H4 (cell line): Measurements from ENCODE around the gene PCDH15. TPM values are rescaled to one million over a fixed set of nuclear protein-coding genes. Genes with fewer than 3 reads are reported as not detected.

Experiments used
- DNase-seq: peaks from one replicate; pipeline ENCODE4 v3.0.0-alpha.2; 2015; ENCODE audit warnings: low spot score
- total RNA-seq: library from RNA; depleted of rRNA; stranded (reverse); fragments of >200 nt; shearing (Covaris generic); gene quantifications from 2 replicates; pipeline ENCODE4 v1.2.3, GENCODE V29; 2014

PCDH15 gene
- total RNA-seq, 1 experiment from 2014 or later: 0.35 TPM

- DNase-seq: no peak
Measured at GRCh38 chr10:53846809-53847208, 954.2 kb downstream of the PCDH15 start.

DNA sequence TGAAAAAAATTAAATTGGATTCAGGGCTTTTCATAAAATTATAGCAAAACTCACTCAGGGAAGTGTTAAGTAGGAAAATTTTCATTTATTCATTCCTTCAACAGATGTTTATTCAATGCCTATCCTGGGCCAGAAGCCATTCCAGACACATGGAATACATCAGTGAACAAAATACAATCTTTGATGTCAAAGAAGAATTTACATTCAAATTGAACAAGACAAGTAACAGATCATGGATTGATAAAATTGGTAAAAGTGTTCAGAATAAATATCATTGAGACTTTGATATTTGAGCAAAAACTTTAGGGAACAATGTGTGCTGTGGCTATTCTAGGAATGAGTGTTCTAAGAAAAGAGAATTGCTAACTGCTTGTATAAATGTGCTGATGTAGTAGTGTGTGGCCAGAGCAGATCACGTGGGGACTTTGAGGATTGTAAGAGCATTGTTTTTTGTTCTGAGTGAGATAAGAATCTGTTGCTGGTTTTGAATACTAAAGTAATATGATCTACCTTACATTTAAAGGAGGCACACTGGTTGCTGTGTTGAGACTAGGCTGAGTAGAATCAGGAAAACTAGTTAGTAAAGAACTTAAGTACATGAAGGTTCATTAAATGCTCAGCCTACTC lies 957.2 kb downstream of the PCDH15 start:
- DNase-seq: peak; percentile 75

GRCh38 chr10:53841483-53842145 lies 959.4 kb downstream of the PCDH15 start:
- no peak for DNase-seq

DNA sequence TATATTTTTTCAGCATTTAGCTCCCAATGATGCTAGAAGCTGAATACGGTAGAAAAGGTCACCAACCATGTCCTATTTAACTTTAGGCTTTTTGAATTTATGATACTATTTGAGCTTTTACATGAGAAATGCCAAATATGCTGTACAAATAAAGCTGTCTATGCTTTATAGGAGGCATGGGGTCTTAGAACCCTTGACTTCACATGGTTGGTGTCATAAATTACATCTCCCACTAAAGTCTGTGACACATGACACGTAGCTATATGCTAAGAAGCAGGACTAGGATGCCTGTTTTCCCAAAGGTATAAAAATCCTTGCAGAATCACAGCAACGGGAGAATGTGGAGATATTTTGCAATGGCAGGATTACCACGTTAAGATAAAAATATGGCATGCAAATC lies 960.4 kb downstream of the PCDH15 start:
- no peak for DNase-seq

DNA sequence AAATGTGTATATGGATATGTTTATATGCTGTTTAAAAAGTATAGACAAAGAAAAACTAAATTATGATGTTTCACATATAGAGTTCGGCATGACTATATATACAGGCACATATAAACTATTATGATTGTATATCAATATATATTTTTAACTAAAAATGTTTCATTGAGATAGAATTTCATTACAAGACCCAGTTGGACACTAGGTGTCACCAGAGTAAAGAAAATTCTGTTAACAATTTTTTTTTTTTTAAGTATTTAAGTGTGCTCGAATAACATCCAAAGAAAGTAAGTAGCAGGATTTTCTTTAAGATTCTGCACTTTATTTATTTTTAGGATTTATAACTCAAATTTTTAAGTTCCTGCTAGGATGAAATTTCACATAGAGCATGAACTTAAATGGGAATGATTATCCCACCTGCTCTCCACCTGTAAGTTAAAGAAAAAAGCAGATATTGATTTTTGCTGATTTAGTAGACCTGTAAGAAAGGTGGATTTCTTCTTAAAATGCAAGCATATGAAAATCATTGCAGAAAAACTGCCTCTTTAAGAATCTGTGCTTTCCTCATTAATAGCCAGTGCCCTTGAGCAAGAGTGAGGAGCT lies 961.5 kb downstream of the PCDH15 start:
- peak; percentile 13 for DNase-seq

DNA sequence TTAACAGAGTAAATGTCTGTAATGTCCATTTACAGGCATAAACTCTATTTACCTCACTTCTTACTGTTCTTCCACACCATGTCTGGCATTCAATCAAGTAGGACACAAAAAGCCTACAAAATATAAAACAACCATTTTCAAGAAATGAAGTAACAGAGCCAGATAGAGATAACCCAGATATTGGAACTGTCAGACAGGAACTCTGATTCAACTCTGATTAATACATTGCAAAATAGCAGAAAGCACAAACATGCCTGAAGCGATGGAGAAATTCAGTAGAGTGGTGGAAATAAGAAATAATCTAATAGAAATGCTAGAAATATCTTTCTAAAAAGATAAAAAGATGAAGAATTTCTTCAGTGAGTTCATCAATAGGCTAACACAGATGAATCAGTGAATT lies 964.4 kb downstream of the PCDH15 start:
- DNase-seq: no peak

GRCh38 chr10:53833908-53834307 lies 967.1 kb downstream of the PCDH15 start:
- no peak for DNase-seq

- DNase-seq: no peak
Measured at GRCh38 chr10:53827261-53827660, 973.8 kb downstream of the PCDH15 start.

DNA sequence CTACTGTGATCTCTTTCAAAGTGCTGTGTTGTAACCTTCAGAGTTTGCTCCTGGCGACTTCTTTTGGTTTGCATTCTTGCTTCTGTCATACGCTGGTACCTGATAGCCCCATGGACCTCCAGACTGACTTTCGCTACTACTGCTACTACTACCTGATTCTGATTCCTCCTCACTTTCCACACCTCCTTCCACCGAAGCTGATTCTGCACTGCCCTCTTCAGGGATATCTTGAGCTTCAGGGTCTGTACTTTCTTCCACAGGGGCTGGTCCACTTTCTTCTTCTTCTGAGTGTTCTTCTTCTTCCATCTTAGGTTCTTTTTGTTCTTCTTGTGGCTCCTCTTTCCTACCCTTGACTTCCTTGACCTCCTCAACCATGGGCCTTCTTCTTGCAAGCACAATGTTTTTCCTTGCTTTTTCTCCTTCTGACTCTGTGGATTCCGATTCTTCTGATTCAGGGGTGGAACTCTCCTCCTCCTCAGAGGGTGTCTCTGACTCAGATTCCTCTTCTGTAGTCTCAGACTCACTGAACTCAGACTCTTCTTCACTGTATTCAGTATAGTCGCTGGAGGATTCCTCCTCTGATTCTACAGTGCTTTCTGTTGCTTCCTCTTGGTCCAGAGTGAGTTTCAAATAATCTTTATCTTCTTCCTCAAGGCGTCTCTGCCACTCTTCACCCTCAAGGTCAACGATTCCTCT lies 992.2 kb downstream of the PCDH15 start:
- no peak for DNase-seq

- DNase-seq: no peak
Measured at GRCh38 chr10:53786236-53786900, 1014.7 kb downstream of the PCDH15 start.

DNA sequence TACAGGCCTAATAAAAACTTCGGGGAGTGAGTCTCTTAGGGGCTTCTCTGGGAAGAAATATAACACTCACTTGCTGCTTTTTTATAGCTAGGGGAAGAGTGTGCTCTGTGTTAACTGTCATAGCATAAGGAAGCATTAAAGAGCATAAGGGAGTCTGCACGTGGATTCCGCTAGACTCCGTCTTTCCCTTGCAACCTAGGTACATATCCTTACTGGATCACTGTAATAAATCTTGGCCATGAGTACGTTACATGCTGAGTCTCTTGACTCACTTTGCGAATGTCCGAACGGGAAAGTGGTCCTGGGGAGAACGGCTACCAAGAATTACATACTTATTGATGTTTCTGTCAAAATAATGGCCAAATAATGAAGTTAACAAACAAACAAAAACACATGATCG lies 1029.3 kb downstream of the PCDH15 start:
- DNase-seq: no peak

DNA sequence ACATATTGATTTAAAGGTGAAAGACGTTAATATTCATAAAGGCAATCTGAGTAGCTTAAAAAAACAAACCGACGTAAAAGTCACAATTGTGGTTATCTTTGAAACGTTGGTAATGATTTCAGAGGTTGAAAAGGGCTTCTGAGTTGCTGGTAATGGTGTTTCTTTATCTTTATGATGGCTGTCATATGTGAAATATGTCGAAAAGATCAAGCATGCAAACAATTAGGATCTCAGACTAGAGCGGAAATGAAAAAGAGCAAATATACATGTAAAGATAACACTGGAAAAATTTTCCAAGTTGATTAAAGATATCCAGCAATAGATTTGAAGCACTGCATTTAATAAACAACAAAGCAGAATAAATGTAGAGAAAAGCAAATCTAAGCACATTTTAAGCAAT lies 1030.1 kb downstream of the PCDH15 start:
- DNase-seq: no peak

DNA sequence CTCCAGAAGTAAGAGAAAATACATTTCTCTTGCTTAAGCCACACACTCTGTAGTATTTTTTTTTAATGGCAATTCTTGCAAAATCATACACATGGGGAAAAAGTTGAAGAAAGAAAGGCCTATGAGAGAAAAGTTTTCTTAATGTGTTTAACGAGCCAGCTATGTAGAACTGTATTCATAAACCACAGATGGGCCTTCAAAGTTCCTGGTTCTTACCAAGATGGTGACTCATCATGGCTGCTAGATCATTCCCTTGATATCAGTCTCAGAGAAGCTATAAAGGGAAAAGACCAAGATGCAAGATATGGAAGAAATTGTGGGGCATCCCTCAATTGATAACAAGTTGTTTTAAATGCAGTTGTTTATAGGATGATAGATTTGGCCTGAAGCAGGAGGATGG lies 1035.7 kb downstream of the PCDH15 start:
- peak; percentile 67 for DNase-seq

DNA sequence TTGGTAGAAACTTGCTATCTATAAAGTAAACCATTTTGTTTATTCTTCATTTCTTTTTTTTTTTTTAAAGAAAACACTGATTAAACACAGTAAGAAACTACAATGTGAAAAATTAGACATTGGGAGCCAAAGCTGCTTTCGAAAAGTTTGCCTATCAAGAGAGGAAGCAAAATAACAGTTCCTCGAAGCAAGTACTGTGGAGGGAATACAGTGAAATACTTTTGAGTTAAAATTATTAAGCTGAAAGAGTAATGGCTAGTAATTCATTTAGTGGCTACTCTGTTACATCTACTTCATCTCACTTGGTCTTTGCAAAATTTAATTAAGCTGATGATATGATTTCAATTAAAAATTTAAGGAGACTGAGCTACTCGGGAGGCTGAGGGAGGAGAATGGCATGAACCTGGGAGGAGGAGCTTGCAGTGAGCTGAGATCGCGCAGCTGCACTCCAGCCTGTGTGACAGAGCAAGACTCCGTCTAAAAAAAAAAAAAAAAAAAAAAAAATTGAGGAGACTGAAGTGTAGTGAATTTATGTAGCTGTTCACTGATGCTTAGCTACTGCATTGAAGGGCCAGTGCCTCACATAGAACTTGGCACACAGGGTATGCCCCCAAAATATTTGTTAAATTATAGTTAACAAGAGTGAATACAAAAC lies 1046.3 kb downstream of the PCDH15 start:
- DNase-seq: no peak
